MV-4-11 (cell line): Measurements from ENCODE around the gene RSBN1L.

Source experiments
- DNase-seq: peaks from one replicate; lab custom pipeline; 2025; lab: John Stamatoyannopoulos, UW

The RSBN1L gene

DNA sequence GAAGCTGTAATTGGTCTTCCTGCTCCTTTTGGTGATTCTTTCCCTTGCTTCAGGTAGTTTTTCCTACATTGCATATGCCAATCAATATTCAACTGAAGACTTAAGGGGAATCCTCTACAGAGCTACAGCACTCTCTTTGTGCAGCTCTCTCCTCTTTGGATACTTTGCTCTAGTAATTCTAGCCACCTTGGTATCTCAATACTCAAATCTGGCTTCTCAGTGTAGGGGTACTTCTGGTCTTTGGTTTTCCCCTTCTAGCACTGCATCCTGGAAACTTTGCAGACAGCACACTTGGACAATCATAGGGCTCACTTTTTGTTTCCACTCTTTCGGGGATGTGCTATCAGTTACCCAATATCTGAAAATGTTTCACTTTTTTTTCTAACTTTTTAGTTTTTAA, 112.3 kb downstream of the RSBN1L start:
- DNase-seq = no peak

DNA sequence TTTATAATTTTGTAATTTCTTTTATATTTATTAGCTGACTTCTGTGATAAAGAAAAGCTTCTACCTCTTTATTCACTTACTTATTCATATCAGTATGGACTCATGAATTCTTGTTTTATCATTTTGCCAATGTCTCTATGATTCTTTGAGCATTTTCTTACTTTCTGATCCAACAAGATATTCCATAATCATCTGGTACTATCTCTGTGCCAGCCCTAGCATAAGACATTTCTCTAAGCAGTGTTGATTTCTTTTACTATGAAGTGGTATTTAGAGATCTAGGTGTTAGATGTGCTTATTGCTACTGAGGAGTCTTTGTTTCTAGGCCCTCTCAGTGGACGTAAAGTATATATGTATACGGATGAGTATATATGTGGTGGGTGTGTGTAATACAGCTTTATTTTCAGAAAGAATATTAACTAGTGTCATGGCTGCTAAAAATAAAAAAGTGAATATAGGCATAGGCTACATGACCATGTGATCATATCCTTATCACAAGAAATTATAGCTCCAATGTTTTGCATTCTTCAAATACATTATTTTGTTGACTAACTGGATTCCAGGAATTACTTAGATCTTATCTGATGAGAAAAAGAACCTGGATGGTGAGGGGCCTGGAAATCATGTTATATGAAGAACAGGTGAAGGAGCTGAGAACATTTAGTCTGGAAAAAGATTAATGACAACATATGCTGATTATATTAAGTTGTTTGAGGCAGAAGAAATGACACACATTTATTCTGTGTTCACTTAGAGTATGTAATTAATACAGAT, 115.4 kb downstream of the RSBN1L start:
- DNase-seq = no peak

DNA sequence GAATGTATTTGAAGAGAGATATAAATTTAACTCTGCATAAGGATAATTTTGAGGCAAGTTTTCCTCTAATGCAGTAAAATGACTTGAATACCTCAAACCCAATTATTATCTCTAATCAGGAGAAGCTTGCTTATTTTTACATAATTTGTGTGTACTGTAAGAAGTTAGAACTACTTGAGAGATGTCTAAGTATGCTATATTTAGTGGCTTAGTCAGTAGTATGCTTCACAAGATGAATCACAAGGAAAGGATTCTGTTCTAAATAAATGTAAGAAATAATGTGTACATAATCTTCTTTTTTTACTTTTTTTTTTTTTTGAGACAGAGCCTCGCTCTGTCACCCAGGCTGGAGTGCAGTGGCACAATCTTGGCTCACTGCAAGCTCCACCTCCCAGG, 116.0 kb downstream of the RSBN1L start:
- no peak for DNase-seq

DNA sequence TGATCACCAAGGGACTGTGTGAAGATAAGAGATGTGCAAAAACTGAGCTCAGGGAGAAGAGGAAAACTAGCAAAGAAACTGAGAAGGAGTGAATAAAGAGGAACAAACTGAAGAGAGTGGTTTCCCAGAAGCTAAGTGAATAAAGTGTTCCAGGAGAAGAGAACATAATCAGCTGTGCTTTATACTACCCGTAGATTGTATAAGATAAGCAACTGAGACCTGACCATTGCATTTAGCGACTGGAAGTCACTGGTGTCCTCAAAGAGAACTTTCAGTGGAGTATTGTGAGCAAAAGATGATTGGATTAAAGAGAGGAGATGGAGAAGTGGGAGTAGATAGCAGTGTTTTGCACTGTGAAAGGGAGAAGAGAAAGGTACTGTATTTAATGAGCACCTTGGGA, 116.9 kb downstream of the RSBN1L start:
- peak; percentile 53 for DNase-seq

- peak; percentile 52 for DNase-seq
Measured at GRCh38 chr7:77819021-77819420, 122.8 kb downstream of the RSBN1L start.

DNA sequence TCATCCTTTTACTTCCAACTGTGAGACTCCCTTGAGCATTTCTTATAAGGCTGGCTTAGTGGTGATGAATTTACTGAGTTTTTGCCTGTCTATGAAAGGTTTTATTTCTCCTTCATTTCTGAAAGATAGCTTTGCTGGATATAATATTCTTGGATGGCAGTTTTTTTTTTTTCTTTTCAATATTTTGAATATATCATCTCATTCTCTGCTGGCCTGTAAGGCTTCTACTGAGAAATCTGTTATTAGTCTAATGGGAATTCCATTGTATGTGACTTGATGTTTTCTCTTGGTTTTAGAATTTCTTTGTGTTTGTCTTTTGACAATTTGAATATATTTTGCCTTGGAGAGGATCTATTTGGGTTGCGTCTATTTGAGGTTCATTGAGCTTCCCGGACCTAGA, 124.7 kb downstream of the RSBN1L start:
- no peak for DNase-seq

GRCh38 chr7:77822269-77822668, 126.0 kb downstream of the RSBN1L start:
- DNase-seq = peak; percentile 5

DNA sequence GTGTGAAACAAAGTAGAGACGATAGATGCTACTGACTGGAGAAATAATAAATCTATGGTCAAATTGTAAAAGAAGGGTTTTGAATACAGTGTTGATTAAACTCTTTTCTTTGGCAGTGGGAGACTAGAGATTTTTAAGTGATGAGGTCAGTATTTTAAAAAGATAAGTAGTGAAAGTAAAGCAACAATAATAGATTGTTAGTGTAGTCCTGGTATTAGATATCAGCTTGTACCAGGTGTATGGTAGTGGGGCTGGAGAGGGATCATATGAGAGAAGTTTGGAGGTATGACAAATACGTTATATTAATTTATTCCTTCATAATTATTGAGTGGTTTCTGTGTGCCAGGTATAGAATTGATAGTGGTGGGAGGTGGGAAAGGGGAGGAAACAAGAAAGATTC, 127.5 kb downstream of the RSBN1L start:
- DNase-seq = no peak

GRCh38 chr7:77824636-77825035, 128.4 kb downstream of the RSBN1L start:
- no peak for DNase-seq

DNA sequence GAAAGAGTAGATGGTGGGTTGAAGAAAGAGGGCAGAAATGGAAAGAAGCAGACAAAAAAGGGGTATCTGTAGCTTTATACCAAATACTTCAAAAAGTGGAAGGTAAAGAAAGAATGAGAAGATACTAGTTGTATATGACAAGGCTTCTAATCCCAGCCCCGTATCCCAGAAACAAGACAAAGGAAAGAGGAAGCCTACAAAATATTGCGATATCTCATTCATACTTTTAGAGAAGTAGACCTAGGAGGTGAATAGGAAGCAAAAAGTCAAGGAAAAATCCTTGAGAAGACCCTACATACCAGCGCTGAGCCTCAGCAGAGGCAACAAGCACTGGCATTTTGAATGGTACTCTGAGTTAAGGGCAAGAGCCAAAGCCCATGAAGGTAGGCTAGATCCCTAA, 128.9 kb downstream of the RSBN1L start:
- peak; percentile 66 for DNase-seq

- DNase-seq = no peak
Measured at GRCh38 chr7:77826300-77826699, 130.0 kb downstream of the RSBN1L start.

- DNase-seq = peak; percentile 41
Measured at GRCh38 chr7:77827999-77828398, 131.7 kb downstream of the RSBN1L start.

DNA sequence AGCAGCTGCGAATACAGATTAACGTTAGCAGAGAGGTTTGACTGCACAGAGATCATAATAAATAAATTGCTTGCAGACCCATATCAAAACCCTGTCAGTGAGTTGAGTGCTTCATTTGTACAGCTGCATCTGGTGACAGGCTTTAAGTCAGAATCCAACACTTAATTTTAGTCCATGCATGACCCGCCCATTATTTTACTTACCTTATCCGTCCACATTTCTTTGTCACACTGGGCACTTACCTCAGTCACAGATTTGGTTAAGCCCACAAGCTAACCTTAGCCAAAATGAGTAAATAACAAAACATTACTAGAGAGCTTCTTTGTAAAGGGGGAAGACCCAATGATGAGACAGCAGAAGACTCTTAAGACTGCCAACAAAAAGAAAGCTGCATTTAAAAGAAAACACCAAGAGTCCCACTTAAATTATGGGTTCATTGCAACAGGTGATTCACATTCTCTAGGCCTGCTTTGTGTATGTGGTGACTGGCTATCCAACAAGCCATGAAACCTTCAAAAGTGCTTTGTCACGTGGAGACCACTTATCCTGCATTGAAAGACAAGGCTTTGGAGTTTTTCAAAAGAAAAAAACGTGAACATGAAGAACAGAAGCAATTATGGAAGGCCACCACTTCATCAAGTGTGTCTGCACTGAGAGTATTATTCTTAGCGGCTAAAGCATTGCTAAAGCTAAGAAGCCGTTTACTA, 134.5 kb downstream of the RSBN1L start:
- no peak for DNase-seq

- DNase-seq = no peak
Measured at GRCh38 chr7:77831481-77831880, 135.2 kb downstream of the RSBN1L start.

GRCh38 chr7:77831953-77832352, 135.7 kb downstream of the RSBN1L start:
- DNase-seq = no peak
